DMS153 (cell line): ENCODE measurements around the gene GOLGA8R.
"Not testable (repeated sequence)": the region's sequence is repeated elsewhere in the genome, so short reads cannot be mapped to it uniquely, and the experiment has no call there.

ENCODE experiments used
- DNase-seq: peaks from one replicate; lab custom pipeline; 2025; lab: John Stamatoyannopoulos, UW

GOLGA8R gene, protein sequence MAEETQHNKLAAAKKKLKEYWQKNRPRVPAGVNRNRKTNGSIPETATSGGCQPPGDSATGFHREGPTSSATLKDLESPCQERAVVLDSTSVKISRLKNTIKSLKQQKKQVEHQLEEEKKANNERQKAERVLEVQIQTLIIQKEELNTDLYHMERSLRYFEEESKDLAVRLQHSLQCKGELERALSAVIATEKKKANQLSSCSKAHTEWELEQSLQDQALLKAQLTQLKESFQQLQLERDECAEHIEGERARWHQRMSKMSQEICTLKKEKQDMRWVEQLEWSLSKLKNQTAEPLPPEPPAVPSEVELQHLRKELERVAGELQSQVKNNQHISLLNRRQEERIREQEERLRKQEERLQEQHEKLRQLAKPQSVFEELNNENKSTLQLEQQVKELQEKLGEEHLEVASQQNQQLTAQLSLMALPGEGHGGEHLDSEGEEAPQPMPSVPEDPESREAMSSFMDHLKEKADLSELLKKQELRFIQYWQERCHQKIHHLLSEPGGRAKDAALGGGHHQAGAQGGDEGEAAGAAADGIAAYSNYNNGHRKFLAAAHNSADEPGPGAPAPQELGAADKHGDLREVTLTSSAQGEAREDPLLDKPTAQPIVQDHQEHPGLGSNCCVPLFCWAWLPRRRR

DNA sequence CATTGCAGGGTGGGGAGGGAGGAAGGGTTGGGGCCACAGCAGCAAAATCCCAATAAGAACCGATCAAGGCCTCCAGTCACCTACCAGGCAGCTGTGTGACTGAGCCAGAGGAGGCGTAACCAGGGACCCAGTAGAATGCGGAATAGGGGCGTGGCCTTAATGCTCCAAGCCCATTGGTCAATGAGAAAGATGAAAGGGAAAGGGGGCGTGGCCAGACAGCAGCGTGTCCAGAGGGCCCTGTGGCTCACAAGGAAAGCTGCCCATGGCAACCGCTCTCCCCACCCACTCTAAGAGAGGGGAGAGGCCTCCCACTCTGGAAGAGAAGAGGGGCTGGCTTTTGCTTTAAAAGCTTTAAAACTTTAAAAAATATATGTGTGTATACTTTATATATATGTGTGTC, at the start of gene GOLGA8R:
Gene GOLGA8R, minus strand, starts transcription at position 101 of the 400 bp plus-strand sequence. Its CDS starts 98 bp downstream, at position 3.
- DNase-seq: not testable (repeated sequence)

DNA sequence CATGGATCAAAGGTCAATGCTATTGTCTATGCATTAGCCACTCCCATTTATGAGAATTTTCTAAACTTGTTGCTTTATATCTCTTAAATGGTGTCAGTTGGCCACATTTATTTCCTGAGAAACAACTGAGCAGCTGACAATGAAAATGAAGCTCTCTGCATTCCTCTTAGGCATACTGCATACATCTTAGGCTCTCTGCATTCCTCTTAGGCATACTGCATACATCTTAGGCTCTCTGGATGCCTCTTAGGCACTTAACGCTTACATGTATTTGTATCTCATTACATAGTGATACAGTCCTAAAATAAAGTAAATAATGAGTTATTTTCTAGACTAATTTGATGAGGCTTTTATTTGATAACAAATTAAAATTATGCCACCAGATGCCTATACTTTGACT, 49.8 kb upstream of the GOLGA8R start:
- not testable (repeated sequence) for DNase-seq

DNA sequence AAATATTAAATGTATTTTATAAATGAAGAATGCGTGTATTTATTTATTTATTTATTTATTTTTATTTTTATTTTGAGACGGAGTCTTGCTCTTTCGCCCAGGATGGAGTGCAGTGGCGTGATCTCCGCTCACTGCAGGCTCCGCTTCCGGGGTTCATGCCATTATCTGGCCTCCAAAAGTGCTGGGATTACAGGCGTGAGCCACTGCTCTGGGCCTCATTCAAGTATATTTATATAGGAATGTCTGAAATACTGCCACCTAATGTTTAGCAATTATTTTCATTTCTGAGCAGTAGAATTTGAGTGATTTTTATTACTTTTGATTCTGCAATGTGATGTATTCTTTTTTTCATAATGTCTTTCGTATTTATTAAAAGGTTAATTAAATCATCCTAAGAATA, 48.1 kb upstream of the GOLGA8R start:
- DNase-seq: not testable (repeated sequence)

DNA sequence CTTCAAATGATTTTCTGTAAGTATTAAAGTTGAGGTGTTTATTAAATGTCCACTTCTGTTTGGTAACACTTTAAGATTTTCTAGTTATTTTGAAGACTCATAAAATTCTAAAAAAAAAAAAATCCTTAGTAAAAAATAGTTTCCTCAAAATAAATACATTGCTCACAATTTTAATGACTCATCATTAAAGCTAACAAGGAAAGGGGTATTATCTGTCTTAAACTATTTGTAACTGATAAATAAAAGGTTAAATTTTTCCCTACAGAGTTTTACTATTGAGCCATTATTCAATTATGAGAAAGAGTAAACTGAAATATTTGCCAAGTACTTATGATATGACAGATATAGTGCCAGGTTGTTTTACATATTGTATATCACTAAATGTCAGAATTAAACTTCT, 38.6 kb upstream of the GOLGA8R start:
- not testable (repeated sequence) for DNase-seq

DNA sequence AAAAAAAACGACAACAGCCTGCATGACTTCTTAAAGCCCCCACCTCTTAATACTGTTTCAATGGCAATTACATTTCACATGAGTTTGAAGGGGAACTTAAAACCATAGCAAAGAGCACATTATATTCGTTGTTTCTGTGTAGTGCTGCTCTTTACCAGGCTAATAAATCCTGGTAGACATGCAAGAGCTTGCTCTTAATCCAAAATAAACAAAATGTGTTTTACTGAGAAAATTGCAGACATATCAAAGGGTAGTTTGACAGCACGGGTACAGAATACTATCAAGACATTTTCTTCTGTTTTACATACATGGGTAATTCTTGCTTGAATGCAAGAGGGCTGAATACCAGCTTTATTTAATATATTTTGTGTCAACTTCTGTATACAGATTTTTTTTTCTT, 24.3 kb upstream of the GOLGA8R start:
- DNase-seq: not testable (repeated sequence)

DNA sequence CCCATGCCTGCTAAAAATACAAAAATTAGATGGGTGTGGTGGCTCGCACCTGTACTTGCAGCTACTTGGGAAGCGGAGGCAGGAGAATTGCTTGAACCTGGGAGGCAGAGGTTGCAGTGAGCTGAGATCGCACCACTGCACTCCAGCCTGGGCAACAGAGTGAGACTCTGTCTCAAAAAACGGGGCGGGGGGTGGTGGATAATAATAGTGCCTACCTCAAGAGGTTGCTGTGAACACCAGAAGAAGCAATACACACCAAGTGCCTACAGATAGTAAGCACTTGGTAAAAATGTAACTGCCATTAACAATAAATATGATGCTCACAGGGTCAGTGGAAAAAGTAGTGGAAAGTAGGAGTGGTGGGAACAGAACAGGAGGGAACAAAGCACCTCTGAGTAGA, 21.8 kb upstream of the GOLGA8R start:
- not testable (repeated sequence) for DNase-seq

DNA sequence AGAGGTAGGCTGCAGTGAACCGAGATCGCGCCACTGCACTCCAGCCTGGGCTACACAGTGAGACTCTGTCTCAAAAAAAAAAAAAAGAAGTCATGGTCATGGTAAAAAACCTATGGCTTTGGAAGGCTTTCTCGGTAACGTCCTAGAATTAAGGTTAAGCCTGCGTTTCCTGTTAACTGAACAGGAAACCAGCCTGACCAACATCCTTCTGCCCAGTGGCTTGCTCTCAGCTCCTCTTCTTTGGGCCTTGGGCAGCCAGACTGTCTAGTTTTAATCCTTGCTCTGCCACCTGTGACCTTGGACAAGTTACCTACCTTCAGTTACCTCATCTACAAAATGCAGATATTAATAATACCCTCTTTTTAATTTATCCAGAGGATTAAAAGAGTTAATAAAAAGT, 6.7 kb upstream of the GOLGA8R start:
- DNase-seq: not testable (repeated sequence)

DNA sequence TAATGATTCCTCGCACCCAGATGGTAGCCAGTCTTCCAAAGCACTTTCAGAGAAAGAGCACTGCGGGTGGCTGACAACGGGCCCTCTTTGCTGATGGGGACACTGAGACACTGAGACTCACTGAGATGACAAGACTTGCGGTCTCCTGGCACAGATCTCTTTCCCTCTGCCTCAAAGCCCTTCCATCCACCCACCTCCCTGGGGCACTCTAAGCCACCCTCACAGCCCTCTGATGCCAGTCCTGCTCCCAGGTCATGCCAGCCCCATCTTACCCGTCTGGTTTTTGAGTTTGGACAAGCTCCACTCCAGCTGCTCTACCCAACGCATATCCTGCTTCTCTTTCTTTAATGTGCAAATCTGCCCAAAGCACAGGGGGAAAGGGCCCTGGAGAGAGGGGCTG, 6.4 kb downstream of the GOLGA8R start:
- DNase-seq: not testable (repeated sequence)

DNA sequence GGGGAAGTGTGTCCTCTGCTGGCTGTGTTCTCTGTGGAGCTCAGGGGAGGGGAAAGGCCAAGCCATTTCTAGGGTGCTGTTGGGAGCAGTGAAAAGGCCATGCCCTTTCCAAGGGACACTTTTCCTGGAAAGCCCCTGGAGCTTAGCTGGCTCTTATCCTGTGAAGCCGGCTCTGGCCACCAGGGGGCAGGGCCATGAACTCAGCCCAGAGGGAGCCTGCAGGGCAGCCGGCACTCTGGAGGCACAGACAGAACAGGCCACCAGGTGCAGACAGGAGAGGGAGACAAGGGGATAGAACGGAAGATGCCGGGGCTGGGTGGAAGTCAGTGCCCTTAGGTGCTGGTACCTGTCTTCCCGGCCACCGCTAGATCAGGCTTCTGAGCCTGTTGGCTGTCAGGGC, 15.1 kb downstream of the GOLGA8R start:
- DNase-seq: not testable (repeated sequence)

DNA sequence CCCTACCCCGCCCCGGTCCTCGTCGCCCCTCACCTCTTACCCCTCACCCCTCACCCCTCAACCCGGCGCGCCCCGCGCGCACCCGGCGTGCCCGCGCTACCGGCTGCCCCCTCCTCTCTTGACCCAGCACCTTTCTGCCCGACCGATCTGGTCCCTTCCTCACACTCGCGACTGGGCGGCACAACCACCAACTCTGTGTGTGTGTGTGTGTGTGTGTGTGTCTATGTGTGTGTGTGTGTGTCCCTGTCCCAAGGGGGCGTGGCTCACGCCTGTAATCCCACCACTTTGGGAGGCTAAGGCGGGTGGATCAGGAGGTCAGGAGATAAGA, 20.4 kb downstream of the GOLGA8R start:
- not testable (repeated sequence) for DNase-seq

DNA sequence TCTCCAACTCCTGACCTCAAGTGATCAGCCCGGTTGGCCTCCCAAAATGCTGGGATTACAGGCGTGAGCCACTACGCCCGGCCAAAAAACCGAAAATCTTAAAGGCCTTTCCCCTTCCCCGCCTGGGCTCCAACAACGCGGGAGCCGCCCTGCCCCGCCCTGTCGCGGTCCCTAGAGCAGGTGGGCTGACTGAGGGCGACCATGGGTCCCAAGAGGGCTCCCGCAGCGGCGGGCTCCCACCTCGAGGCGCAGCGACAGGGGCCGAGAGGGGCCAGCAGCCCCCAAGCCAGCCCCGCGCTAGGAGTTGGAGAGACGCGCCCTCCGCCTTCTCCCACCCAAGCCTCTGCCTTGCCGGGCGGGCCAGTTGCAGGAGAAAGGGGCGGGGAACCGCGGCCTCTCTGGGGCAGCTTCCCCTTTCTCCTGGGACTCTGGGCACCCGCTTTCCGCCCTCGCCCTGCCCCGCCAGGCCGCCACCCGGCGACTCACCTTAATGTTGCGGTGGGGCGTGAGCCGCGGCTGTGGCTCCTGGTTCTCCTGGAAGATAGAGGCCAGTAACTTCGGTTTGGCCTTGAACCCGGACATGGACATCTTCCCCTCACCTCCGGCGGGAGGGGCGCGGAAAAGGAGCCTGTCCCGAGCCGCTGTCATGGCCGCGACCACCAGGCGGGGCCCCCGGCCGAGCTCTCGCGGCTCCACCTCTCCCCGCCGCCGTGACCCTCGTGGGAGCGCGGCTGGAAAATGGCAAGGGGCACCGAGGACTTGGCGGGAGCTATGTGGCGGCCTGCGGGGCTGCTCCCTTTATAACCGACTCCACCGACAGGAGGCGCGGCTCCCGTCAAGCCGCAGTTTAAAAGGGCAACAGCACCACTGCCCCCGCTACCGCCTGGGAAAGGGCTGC, 21.0 kb downstream of the GOLGA8R start, which contains the start of gene CHRFAM7A:
Gene CHRFAM7A, minus strand, starts transcription at position 775 of the 898 bp plus-strand sequence. CDS start 10,189 bp downstream, outside the sequence.
- not testable (repeated sequence) for DNase-seq

DNA sequence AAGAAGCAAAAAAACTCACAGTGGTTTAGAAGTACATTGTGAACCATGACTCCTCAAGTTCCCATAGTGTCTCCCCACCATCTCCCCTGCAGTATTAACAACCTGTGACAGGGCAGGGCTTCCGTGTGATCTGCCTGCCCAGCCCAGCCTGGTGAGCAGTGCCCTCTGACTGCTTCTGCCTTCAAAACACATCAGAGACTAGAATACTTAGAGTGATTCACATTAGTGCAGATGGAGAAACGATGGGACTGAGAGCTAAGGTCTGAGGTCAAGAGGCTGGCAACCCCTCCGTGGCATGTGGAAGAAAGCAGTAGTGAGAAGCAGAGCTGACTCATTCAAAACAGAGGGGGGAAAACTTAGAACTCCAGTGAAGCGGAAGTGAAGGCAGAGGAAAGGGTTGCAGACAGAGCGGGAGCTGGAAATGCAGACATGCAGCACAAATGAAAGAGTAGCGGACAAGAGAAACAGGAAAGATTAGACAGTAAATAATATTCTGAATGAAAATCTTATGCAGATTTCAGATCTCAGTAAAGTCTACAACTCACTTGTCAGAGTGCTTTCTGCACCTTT, 27.7 kb downstream of the GOLGA8R start:
- DNase-seq: not testable (repeated sequence)

DNA sequence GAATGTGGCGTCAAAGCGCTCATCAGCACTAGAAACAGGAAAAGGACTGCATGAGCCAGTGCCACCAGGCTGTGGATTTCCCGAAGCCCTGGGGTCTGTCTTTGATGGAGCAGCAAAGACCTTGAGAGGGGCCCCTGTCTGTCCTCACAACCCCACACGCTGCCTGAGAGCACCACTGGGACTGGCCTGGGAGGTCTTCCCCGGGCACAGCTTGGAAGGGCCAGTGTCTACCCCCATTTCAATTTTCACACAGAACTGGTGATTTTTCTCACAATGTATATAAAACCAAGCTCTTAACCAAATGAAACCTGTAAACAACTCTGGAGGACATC, 37.0 kb downstream of the GOLGA8R start:
- not testable (repeated sequence) for DNase-seq

DNA sequence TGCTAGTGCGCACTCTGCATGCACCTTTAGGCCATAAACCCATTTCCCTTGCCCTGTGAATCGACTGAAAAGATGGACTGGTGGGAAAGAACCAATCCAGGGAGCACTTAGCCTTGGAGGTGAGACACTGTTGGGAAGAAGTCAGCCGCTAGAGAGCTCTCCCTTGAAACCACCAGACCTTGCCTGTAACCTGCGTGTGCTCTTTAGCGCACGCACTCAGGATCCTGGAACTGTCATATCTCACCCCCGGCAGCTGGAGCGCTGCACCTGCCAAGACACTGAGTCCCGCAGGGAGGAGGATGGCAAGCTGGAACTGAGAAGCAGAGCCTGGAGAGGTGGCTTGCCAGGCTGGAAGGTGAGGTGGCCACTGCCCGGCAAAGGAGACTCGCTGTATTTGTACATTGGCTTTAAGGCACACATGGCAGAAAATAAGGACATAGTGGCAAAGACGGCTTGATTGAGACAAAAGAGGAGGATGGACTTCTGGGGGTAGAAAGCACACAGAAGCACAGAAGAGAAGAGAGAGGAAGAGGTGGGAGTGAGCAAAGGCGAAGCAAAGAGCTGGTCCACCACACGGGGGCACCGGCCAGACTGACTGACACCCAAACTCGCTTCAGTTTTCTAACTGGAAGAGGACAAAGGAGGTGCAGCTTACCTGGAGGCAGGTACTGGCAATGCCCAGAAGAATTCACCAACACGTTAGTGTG, 37.5 kb downstream of the GOLGA8R start:
- DNase-seq: not testable (repeated sequence)

DNA sequence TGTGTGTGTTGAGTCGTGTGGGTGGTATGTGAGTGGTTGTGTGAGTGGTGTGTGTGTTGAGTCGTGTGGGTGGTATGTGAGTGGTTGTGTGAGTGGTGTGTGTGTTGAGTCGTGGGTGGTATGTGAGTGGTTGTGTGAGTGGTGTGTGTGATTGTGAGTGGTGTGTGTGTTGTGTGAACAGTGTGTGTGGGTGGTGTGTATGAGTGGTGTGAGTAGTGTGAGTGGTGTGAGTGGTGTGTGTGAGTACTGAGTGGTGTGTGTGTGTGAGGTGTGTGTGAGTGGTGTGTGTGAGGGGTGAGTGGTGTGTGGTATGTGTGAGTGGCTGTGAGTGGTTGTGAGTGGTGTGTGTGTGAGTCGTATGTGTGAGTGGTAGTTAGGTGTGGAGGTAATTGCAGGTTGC, 38.2 kb downstream of the GOLGA8R start:
- not testable (repeated sequence) for DNase-seq

DNA sequence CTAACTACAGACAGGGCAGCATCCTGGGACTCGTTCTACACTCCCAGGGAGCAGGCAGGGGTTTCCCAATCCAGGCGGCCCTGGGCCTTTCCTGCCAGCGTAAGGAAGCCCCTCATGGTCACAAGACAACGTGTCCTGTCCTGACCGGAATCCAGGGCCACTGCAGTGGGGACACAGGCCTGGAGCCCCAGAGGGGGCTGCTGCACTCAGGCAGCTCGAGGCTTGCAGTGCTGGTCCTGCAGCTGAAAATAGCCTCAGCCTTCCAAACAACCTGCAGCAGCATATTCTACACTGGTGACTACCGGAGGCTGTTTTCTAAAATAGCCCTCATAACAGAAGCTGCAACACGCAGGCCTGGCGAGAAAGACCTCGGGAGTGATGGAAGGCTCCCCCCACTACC, 39.2 kb downstream of the GOLGA8R start:
- DNase-seq: not testable (repeated sequence)

DNA sequence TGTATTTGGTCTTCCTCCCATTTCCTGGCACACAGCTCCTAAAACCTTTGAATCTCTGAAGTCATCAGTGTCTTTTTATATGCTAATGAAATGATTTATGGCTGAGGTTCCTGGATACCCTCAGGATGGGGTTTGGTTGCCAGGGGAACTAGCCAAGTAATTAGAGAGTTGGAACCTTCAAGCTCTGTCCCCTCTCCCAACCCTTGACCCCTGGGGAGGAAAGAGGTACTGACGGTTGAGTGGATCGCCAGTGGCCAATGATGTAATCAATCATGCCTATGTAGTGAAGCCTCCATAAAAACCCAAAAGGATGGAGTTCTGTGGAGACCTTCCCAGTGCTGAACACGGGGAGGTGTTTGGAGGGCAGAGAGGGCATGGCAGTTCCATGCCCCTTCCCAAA, 45.8 kb downstream of the GOLGA8R start:
- not testable (repeated sequence) for DNase-seq

DNA sequence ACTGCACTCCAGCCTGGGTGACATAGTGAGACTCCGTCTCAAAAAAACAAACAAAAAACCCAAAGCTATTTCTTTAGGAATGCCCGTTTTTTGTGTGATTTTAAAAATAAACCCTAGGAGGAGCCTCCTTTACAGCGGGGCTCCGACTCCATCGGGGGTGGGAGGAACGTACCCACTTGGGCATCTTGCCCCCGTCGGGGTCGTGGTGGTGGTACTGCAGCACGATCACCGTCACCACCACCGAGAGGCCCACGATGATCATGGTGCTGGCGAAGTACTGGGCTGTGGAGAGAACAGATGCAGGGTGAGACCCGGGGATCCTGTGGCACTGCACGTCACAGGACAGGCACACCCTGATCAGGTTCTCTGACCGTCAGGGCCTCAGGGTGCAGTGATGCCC, 46.8 kb downstream of the GOLGA8R start:
- DNase-seq: not testable (repeated sequence)

DNA sequence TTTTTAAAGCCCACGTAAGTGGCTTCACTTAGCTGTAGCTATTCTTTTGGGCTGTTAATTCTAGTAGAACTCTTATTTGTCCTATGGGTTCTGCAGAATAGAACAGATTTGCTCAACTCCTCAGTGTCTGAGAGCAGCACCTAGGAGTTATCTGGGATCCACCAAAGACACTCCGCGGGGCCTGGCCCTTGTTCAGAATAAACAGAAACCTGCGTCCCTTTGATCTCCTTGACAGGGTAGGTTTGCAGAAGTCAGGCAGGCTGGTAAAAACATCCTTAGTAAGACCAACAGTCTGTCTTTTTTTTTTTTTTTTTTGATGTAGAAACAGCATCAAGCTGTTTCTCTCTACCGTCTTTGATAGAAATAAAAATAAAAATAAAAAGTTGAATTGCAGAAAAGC, 52.7 kb downstream of the GOLGA8R start:
- DNase-seq: not testable (repeated sequence)

DNA sequence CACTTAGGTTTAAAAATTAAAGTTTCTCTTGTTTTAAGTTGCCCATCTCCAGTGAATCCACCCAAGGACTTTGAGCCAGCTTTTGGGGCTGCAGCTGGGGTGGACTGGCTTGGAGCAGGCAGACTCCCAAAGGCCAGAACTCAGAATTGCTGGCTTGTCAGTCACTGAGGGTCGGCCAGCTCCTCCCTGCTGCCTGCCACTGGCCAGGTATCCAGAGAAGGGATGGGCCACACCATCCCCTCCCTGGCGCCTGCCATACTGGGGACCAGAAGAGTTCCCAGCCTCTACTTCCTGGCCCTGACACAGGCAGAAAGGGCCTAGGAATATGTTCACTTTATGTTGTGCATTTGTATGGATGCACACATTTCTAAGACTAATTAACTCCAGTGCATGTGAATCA, 53.1 kb downstream of the GOLGA8R start:
- DNase-seq: not testable (repeated sequence)

DNA sequence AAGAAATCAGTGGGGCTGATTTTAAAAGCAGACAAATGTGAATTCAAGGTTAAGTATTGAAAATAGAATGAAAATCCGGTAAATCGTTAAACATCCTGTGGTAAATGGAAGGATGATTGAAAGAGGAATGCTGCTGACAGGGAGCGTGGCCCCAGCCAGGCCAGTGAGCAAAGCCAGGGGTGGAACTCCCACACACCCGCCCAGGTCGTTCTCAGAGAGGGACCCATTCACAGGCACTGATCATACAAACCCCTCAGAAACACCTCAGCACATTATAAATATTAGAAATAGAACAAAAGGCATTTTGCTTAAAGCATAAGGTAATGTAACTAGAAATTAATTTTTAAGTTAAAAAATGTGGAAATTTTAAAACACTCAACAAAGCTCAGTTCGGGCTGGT, 59.0 kb downstream of the GOLGA8R start:
- DNase-seq: not testable (repeated sequence)
